Thyroid gland (tissue), 4 donors: Measurements from ENCODE around the gene KCNRG. TPM values are rescaled to one million over a fixed set of nuclear protein-coding genes. Genes with fewer than 3 reads are reported as not detected.
A peak's percentile ranks its signal among the peaks of the same experiment; 100 is the strongest.

Source experiments
- DNase-seq, 2 donors: peaks; one replicate each; pipeline ENCODE4 v3.0.0-alpha.2; 2019
- H3K27ac ChIP-seq, 3 donors: fragments of 200-600 bp; sonication (generic); 1 replicate in 2 of 3; 2 replicates in 1 of 3; pipeline ENCODE4 v1.5.1; 2016 to 2019; ENCODE audit warnings: mild to moderate bottlenecking in 1 of 3, moderate library complexity in 1 of 3
- H3K27me3 ChIP-seq: fragments of 200-600 bp; sonication (generic); one replicate; pipeline ENCODE4 v1.5.1; 2019
- H3K36me3 ChIP-seq, 2 donors: fragments of 200-600 bp; sonication (generic); one replicate each; pipeline ENCODE4 v1.5.1; 2016 to 2019
- H3K4me1 ChIP-seq, 2 donors: fragments of 200-600 bp; sonication (generic); one replicate each; pipeline ENCODE4 v1.5.1; 2017 to 2019
- H3K4me3 ChIP-seq, 3 donors: fragments of 200-600 bp; sonication (generic); replicated peaks in 1 of 3; 1 replicate in 2 of 3; 2 replicates in 1 of 3; pipeline ENCODE4 v1.5.1; 2016; ENCODE audit warnings: mild to moderate bottlenecking in 1 of 3
- H3K9me3 ChIP-seq: fragments of 200-600 bp; sonication (generic); one replicate; pipeline ENCODE4 v1.5.1; 2017
- POLR2A ChIP-seq, 2 donors: fragments of 450-650 bp; IDR thresholded peaks; one replicate each; pipeline ENCODE4 v1.6.1; 2017; ENCODE audit warnings: antibody characterized with exemption in 2 of 2, mild to moderate bottlenecking in 2 of 2, moderate library complexity in 1 of 2
- WGBS, 2 donors: methylation state at CpG; one replicate each; pipeline ENCODE4 v1.1.5; 2017; 5-methylcytosine and 5-hydroxymethylcytosine counted together
- intact Hi-C: fragments of 100-400 bp; cut with DNase I; formaldehyde crosslinking; loops from one replicate; pipeline ENCODE4 v1.15.1; 2023
- total RNA-seq, 4 donors: library from RNA; depleted of rRNA; stranded (reverse); fragments of >200 nt; gene quantifications; one replicate each; pipeline ENCODE4 v1.2.3, GENCODE V29; 2016
- TF ChIP-seq, protein P1 (sequence below), 6 experiments: fragments of 200-600 bp in 3 of 6; fragments of 450-650 bp in 3 of 6; sonication (generic) in 3 of 6; IDR thresholded peaks; one replicate each; pipeline ENCODE4 v1.5.1; 2016 to 2019; ENCODE audit warnings: antibody characterized with exemption in 6 of 6, mild to moderate bottlenecking in 2 of 6, inconsistent platforms in 1 of 6, moderate library complexity in 1 of 6

The KCNRG gene
- total RNA-seq, 4 donors from 2014 or later, result 1.0 to 5.8 (median 2.6) TPM

DNA sequence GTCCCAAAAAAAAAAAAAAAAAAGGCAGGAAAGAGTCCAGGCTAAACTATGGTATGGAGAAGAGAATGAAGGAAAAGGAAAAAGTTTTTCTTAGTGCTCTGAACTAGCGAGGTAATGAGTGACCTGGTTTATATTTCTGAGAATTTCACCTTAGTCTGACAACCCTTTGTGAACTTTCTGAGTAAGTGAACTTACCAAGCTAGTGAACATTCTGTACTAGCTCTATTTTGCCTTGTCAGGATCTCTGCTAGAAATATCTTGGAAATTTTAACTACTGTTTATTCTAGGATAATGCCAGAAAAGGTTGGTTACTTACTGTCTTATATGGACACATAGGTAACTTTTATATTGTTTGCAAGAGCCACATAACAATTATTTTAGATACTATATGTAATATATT lies 14.0 kb upstream of the KCNRG start:
- H3K4me3 ChIP-seq, result no peak overlapping the region
- intact Hi-C loops, result no loop called here
- WGBS, 2 donors, result 57 to 63% methylated on average over 1 of the region's 1 CpG
- peaks cover 0 to 4% of the 10 kb centered on the region in 2 donors for H3K36me3 ChIP-seq
- no peak for DNase-seq
- H3K4me1 ChIP-seq, result peaks cover 35 to 39% of the 10 kb centered on the region in 2 donors
- no peaks in the 10 kb centered on the region for H3K9me3 ChIP-seq
- peak overlapping the region in 1 of 3 donors; percentile 31 for H3K27ac ChIP-seq
- TF ChIP-seq, protein P1, sequence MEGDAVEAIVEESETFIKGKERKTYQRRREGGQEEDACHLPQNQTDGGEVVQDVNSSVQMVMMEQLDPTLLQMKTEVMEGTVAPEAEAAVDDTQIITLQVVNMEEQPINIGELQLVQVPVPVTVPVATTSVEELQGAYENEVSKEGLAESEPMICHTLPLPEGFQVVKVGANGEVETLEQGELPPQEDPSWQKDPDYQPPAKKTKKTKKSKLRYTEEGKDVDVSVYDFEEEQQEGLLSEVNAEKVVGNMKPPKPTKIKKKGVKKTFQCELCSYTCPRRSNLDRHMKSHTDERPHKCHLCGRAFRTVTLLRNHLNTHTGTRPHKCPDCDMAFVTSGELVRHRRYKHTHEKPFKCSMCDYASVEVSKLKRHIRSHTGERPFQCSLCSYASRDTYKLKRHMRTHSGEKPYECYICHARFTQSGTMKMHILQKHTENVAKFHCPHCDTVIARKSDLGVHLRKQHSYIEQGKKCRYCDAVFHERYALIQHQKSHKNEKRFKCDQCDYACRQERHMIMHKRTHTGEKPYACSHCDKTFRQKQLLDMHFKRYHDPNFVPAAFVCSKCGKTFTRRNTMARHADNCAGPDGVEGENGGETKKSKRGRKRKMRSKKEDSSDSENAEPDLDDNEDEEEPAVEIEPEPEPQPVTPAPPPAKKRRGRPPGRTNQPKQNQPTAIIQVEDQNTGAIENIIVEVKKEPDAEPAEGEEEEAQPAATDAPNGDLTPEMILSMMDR (IDR thresholded peaks at IDR 0.05), result no peak
- TF ChIP-seq POLR2A (IDR thresholded peaks at IDR 0.05), result no peak
- H3K27me3 ChIP-seq, result no peaks in the 10 kb centered on the region

DNA sequence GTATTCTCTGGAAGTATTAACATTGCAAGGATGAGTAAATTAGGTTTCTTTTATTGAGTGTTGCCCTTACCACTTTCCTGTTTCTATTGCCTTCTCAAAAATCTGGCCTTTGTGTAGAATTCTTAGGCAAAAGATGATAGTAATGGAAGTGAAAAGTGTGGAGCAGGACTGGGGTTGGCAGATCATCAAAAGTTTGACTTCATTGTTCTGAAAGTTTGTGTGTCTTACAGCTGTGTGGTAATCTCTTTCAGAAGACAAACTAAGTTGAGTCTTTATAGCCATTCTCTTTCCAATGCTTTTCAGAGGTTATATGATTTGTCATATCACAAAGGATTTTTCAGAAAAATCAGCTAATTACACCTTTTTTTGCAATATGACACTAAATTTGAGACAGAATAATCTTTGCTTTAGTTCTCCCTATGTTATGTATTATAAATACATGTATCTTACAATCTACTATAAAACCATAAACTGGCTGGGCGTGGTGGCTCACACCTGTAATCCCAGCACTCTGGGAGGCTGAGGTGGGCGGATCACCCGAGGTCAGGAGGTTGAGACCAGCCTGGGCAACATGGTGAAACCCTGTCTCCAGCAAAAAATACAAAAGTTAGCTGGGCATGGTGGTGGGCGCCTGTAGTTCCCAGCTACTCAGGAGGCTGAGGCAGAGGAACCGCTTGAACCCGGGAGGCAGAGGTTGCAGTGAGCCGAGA lies 8.7 kb upstream of the KCNRG start:
- Histone ChIP-seq H3K9me3 (no peaks in the 10 kb centered on the region), H3K36me3 (peaks cover 0 to 4% of the 10 kb centered on the region in 2 donors), H3K4me3 (no peak overlapping the region), H3K4me1 (peaks cover 5 to 7% of the 10 kb centered on the region in 2 donors), H3K27me3 (no peaks in the 10 kb centered on the region), H3K27ac (no peak overlapping the region)
- TF ChIP-seq POLR2A (IDR thresholded peaks at IDR 0.05), result no peak
- TF ChIP-seq, protein P1 (IDR thresholded peaks at IDR 0.05), result no peak
- WGBS, 2 donors, result 95 to 97% methylated on average over 7 of the region's 7 CpGs
- intact Hi-C loops, result no loop called here
- DNase-seq, result no peak

DNA sequence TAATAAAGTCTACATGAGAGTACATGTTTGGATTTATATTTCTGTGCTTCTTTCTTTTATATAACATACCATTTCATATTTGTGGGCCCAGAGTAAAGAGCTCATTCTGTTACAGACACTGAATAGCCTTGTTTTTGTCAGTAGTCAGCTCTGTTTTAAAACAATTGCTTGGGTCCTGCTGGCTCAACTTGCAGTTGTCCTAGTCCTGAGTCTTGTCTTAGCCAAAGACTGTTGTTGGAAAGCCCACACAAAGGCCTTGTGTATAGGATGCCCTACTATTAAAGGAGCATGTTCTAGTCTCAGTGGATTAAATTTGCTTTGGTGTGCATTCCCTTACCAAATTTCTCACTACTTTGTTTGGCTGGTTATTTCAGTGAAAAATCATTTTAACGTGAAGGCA lies 3.8 kb upstream of the KCNRG start:
- peaks cover 4 to 14% of the 10 kb centered on the region in 2 donors for H3K36me3 ChIP-seq
- no peaks in the 10 kb centered on the region for H3K9me3 ChIP-seq
- 89 to 93% methylated on average over 1 of the region's 1 CpG for WGBS, 2 donors
- no peak overlapping the region for H3K27ac ChIP-seq
- TF ChIP-seq, protein P1 (IDR thresholded peaks at IDR 0.05), result no peak
- TF ChIP-seq POLR2A (IDR thresholded peaks at IDR 0.05), result no peak
- H3K4me1 ChIP-seq, result peaks cover 0 to under 1% of the 10 kb centered on the region in 2 donors
- DNase-seq, result no peak
- H3K4me3 ChIP-seq, result no peak overlapping the region
- no peaks in the 10 kb centered on the region for H3K27me3 ChIP-seq
- intact Hi-C loops, result no loop called here

DNA sequence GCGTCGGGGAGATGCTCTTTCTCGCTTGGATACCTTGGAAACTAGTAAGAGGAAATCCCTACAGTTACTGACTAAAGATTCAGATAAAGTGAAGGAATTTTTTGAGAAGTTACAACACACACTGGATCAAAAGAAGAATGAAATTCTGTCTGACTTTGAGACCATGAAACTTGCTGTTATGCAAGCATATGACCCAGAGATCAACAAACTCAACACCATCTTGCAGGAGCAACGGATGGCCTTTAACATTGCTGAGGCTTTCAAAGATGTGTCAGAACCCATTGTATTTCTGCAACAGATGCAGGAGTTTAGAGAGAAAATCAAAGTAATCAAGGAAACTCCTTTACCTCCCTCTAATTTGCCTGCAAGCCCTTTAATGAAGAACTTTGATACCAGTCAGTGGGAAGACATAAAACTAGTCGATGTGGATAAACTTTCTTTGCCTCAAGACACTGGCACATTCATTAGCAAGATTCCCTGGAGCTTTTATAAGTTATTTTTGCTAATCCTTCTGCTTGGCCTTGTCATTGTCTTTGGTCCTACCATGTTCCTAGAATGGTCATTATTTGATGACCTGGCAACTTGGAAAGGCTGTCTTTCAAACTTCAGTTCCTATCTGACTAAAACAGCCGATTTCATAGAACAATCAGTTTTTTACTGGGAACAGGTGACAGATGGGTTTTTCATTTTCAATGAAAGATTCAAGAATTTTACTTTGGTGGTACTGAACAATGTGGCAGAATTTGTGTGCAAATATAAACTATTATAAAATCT lies 2.7 kb upstream of the KCNRG start:
- Histone ChIP-seq H3K36me3 (peaks cover 4 to 14% of the 10 kb centered on the region in 2 donors), H3K27me3 (no peaks in the 10 kb centered on the region)

More for the DNA sequence above, 2.7 kb upstream of the KCNRG start:
- TF ChIP-seq POLR2A (IDR thresholded peaks at IDR 0.05), result no peak
- TF ChIP-seq, protein P1 (IDR thresholded peaks at IDR 0.05), result no peak
- Histone ChIP-seq H3K4me3 (no peak overlapping the region), H3K4me1 (no peaks in the 10 kb centered on the region), H3K27ac (no peak overlapping the region), H3K9me3 (no peaks in the 10 kb centered on the region)
- DNase-seq, result no peak
- intact Hi-C loops, result no loop called here
- WGBS, 2 donors, result 96 to 97% methylated on average over 6 of the region's 6 CpGs
